ENCODE data around the gene TBC1D5. TPM values are rescaled to one million over a fixed set of nuclear protein-coding genes. Genes with fewer than 3 reads are reported as not detected.
"Not testable (repeated sequence)": the region's sequence is repeated elsewhere in the genome, so short reads cannot be mapped to it uniquely, and the experiment has no call there.

TBC1D5 gene
- total and polyA plus RNA-seq, 4 donors = 34.6 to 135 (median 69.1) TPM

- WGBS (ENCODE audit: insufficient coverage) = 87% methylated on average over 10 of the region's 11 CpGs
- Histone ChIP-seq H3K4me1 (ENCODE audit: control insufficient read depth, insufficient read depth, low read length) (no peaks in the 10 kb centered on the region), H3K9me3 (ENCODE audit: control insufficient read depth, insufficient read depth, low read length) (peaks cover 5% of the 10 kb centered on the region), H3K27me3 (ENCODE audit: control insufficient read depth, insufficient read depth, low read length) (no peaks in the 10 kb centered on the region), H3K27ac (ENCODE audit: low read depth, low read length) (no peak overlapping the region), H3K4me3 (ENCODE audit: low read depth, low read length) (no peak overlapping the region), H3K36me3 (ENCODE audit: control insufficient read depth, insufficient read depth, low read length) (peaks cover 5% of the 10 kb centered on the region)
- DNase-seq (ENCODE audit: low read depth in 4 of 6, low spot score in 6 of 6) = peak in 1 of 6 donors; percentile 13
Observed at GRCh38 chr3:17494117-17494809, 248.2 kb downstream of the TBC1D5 start.

GRCh38 chr3:17491601-17492000 is 250.8 kb downstream of the TBC1D5 start:
- H3K27ac ChIP-seq (ENCODE audit: low read depth, low read length) = no peak overlapping the region
- H3K36me3 ChIP-seq (ENCODE audit: control insufficient read depth, insufficient read depth, low read length) = peaks cover 5% of the 10 kb centered on the region
- 97% methylated on average over 4 of the region's 4 CpGs for WGBS (ENCODE audit: insufficient coverage)
- DNase-seq (ENCODE audit: low read depth in 4 of 6, low spot score in 6 of 6) = no peak
- no peak overlapping the region for H3K4me3 ChIP-seq (ENCODE audit: low read depth, low read length)
- H3K9me3 ChIP-seq (ENCODE audit: control insufficient read depth, insufficient read depth, low read length) = peaks cover 10% of the 10 kb centered on the region
- H3K27me3 ChIP-seq (ENCODE audit: control insufficient read depth, insufficient read depth, low read length) = no peaks in the 10 kb centered on the region
- no peaks in the 10 kb centered on the region for H3K4me1 ChIP-seq (ENCODE audit: control insufficient read depth, insufficient read depth, low read length)

GRCh38 chr3:17491190-17491589 is 251.2 kb downstream of the TBC1D5 start:
- DNase-seq (ENCODE audit: low read depth in 4 of 6, low spot score in 6 of 6); H3K4me1 ChIP-seq (ENCODE audit: control insufficient read depth, insufficient read depth, low read length); H3K27ac ChIP-seq (ENCODE audit: low read depth, low read length); H3K27me3 ChIP-seq (ENCODE audit: control insufficient read depth, insufficient read depth, low read length); H3K4me3 ChIP-seq (ENCODE audit: low read depth, low read length); H3K36me3 ChIP-seq (ENCODE audit: control insufficient read depth, insufficient read depth, low read length): not testable (repeated sequence)
- peaks cover 13% of the 10 kb centered on the region for H3K9me3 ChIP-seq (ENCODE audit: control insufficient read depth, insufficient read depth, low read length)
- WGBS (ENCODE audit: insufficient coverage) = 57% methylated on average over 1 of the region's 1 CpG

- no peak overlapping the region for H3K4me3 ChIP-seq (ENCODE audit: low read depth, low read length)
- no peaks in the 10 kb centered on the region for H3K4me1 ChIP-seq (ENCODE audit: control insufficient read depth, insufficient read depth, low read length)
- no peaks in the 10 kb centered on the region for H3K27me3 ChIP-seq (ENCODE audit: control insufficient read depth, insufficient read depth, low read length)
- no peak overlapping the region for H3K27ac ChIP-seq (ENCODE audit: low read depth, low read length)
- H3K36me3 ChIP-seq (ENCODE audit: control insufficient read depth, insufficient read depth, low read length) = no peaks in the 10 kb centered on the region
- peaks cover 13% of the 10 kb centered on the region for H3K9me3 ChIP-seq (ENCODE audit: control insufficient read depth, insufficient read depth, low read length)
- DNase-seq (ENCODE audit: low read depth in 4 of 6, low spot score in 6 of 6) = no peak
Observed at GRCh38 chr3:17489139-17489538, 253.3 kb downstream of the TBC1D5 start.

- 93% methylated on average over 8 of the region's 10 CpGs for WGBS (ENCODE audit: insufficient coverage)
- no peak for DNase-seq (ENCODE audit: low read depth in 4 of 6, low spot score in 6 of 6)
- Histone ChIP-seq H3K9me3 (ENCODE audit: control insufficient read depth, insufficient read depth, low read length) (peaks cover 2% of the 10 kb centered on the region), H3K4me1 (ENCODE audit: control insufficient read depth, insufficient read depth, low read length) (no peaks in the 10 kb centered on the region), H3K36me3 (ENCODE audit: control insufficient read depth, insufficient read depth, low read length) (peaks cover 9% of the 10 kb centered on the region), H3K27me3 (ENCODE audit: control insufficient read depth, insufficient read depth, low read length) (no peaks in the 10 kb centered on the region), H3K4me3 (ENCODE audit: low read depth, low read length) (no peak overlapping the region), H3K27ac (ENCODE audit: low read depth, low read length) (no peak overlapping the region)
Observed at GRCh38 chr3:17481116-17481515, 261.3 kb downstream of the TBC1D5 start.

GRCh38 chr3:17479681-17480405 is 262.6 kb downstream of the TBC1D5 start:
- Histone ChIP-seq H3K27ac (ENCODE audit: low read depth, low read length) (no peak overlapping the region), H3K9me3 (ENCODE audit: control insufficient read depth, insufficient read depth, low read length) (peaks cover 2% of the 10 kb centered on the region), H3K4me3 (ENCODE audit: low read depth, low read length) (no peak overlapping the region), H3K27me3 (ENCODE audit: control insufficient read depth, insufficient read depth, low read length) (no peaks in the 10 kb centered on the region), H3K36me3 (ENCODE audit: control insufficient read depth, insufficient read depth, low read length) (peaks cover 9% of the 10 kb centered on the region), H3K4me1 (ENCODE audit: control insufficient read depth, insufficient read depth, low read length) (no peaks in the 10 kb centered on the region)
- 95% methylated on average over 16 of the region's 16 CpGs for WGBS (ENCODE audit: insufficient coverage)
- DNase-seq (ENCODE audit: low read depth in 4 of 6, low spot score in 6 of 6) = no peak

GRCh38 chr3:17478673-17479072 is 263.8 kb downstream of the TBC1D5 start:
- H3K4me1 ChIP-seq (ENCODE audit: control insufficient read depth, insufficient read depth, low read length) = no peaks in the 10 kb centered on the region
- WGBS (ENCODE audit: insufficient coverage) = no CpG with 5 or more reads among the region's 2 CpGs
- peaks cover 9% of the 10 kb centered on the region for H3K36me3 ChIP-seq (ENCODE audit: control insufficient read depth, insufficient read depth, low read length)

GRCh38 chr3:17473761-17474160 is 268.7 kb downstream of the TBC1D5 start:
- Histone ChIP-seq H3K9me3 (ENCODE audit: control insufficient read depth, insufficient read depth, low read length) (no peaks in the 10 kb centered on the region), H3K36me3 (ENCODE audit: control insufficient read depth, insufficient read depth, low read length) (no peaks in the 10 kb centered on the region), H3K27ac (ENCODE audit: low read depth, low read length) (no peak overlapping the region), H3K27me3 (ENCODE audit: control insufficient read depth, insufficient read depth, low read length) (no peaks in the 10 kb centered on the region), H3K4me3 (ENCODE audit: low read depth, low read length) (no peak overlapping the region), H3K4me1 (ENCODE audit: control insufficient read depth, insufficient read depth, low read length) (no peaks in the 10 kb centered on the region)
- peak in 1 of 6 donors; percentile 14 for DNase-seq (ENCODE audit: low read depth in 4 of 6, low spot score in 6 of 6)

More at GRCh38 chr3:17478673-17479072, 263.8 kb downstream of the TBC1D5 start:
- H3K4me3 ChIP-seq (ENCODE audit: low read depth, low read length) = no peak overlapping the region
- peaks cover 2% of the 10 kb centered on the region for H3K9me3 ChIP-seq (ENCODE audit: control insufficient read depth, insufficient read depth, low read length)
- peak in 1 of 6 donors; percentile 53 for DNase-seq (ENCODE audit: low read depth in 4 of 6, low spot score in 6 of 6)
- H3K27me3 ChIP-seq (ENCODE audit: control insufficient read depth, insufficient read depth, low read length) = no peaks in the 10 kb centered on the region
- H3K27ac ChIP-seq (ENCODE audit: low read depth, low read length) = no peak overlapping the region

GRCh38 chr3:17469954-17470353 is 272.5 kb downstream of the TBC1D5 start:
- no peak overlapping the region for H3K4me3 ChIP-seq (ENCODE audit: low read depth, low read length)
- 82% methylated on average over 1 of the region's 1 CpG for WGBS (ENCODE audit: insufficient coverage)
- DNase-seq (ENCODE audit: low read depth in 4 of 6, low spot score in 6 of 6) = peak in 1 of 6 donors; percentile 14
- H3K27me3 ChIP-seq (ENCODE audit: control insufficient read depth, insufficient read depth, low read length) = no peaks in the 10 kb centered on the region
- H3K27ac ChIP-seq (ENCODE audit: low read depth, low read length) = no peak overlapping the region
- H3K4me1 ChIP-seq (ENCODE audit: control insufficient read depth, insufficient read depth, low read length) = no peaks in the 10 kb centered on the region
- no peaks in the 10 kb centered on the region for H3K36me3 ChIP-seq (ENCODE audit: control insufficient read depth, insufficient read depth, low read length)
- H3K9me3 ChIP-seq (ENCODE audit: control insufficient read depth, insufficient read depth, low read length) = no peaks in the 10 kb centered on the region

- Histone ChIP-seq H3K4me3 (ENCODE audit: low read depth, low read length) (no peak overlapping the region), H3K27me3 (ENCODE audit: control insufficient read depth, insufficient read depth, low read length) (no peaks in the 10 kb centered on the region), H3K36me3 (ENCODE audit: control insufficient read depth, insufficient read depth, low read length) (no peaks in the 10 kb centered on the region), H3K9me3 (ENCODE audit: control insufficient read depth, insufficient read depth, low read length) (no peaks in the 10 kb centered on the region), H3K4me1 (ENCODE audit: control insufficient read depth, insufficient read depth, low read length) (no peaks in the 10 kb centered on the region), H3K27ac (ENCODE audit: low read depth, low read length) (no peak overlapping the region)
- no CpG with 5 or more reads among the region's 3 CpGs for WGBS (ENCODE audit: insufficient coverage)
- peak in 2 of 6 donors; percentile 6 to 55 for DNase-seq (ENCODE audit: low read depth in 4 of 6, low spot score in 6 of 6)
Observed at GRCh38 chr3:17469520-17469919, 272.9 kb downstream of the TBC1D5 start.

All from spinal cord (tissue), 10 donors.